ENCODE results near the gene COQ8A.
"Not testable (repeated sequence)": the region's sequence is repeated elsewhere in the genome, so short reads cannot be mapped to it uniquely, and the experiment has no call there.

Gene COQ8A

GRCh38 chr1:226915672-226915995, 24.5 kb upstream of the COQ8A start:
- Mint-ChIP-seq H3K27me3 (ENCODE audit: low read depth, poor library complexity) (peaks cover 3% of the 10 kb centered on the region), H3K4me1 (no peaks in the 10 kb centered on the region), H3K36me3 (ENCODE audit: low read depth) (no peaks in the 10 kb centered on the region), H3K4me3 (no peak overlapping the region), H3K9me3 (no peaks in the 10 kb centered on the region), H3K27ac (no peak overlapping the region)
- no peak for TF ChIP-seq CTCF (IDR thresholded peaks at IDR 0.05)
- DNase-seq: no peak

- H3K36me3 Mint-ChIP-seq (ENCODE audit: low read depth): no peaks in the 10 kb centered on the region
- H3K27me3 Mint-ChIP-seq (ENCODE audit: low read depth, poor library complexity): peaks cover 3% of the 10 kb centered on the region
- no peaks in the 10 kb centered on the region for H3K4me1 Mint-ChIP-seq
- no peak for DNase-seq
- no peak overlapping the region for H3K27ac Mint-ChIP-seq
- H3K4me3 Mint-ChIP-seq: no peak overlapping the region
- H3K9me3 Mint-ChIP-seq: no peaks in the 10 kb centered on the region
- TF ChIP-seq CTCF (IDR thresholded peaks at IDR 0.05): no peak
Observed at GRCh38 chr1:226916497-226916896, 23.6 kb upstream of the COQ8A start.

- Mint-ChIP-seq H3K9me3 (peaks cover 4% of the 10 kb centered on the region), H3K27me3 (ENCODE audit: low read depth, poor library complexity) (peaks cover 3% of the 10 kb centered on the region), H3K4me3 (no peak overlapping the region), H3K4me1 (no peaks in the 10 kb centered on the region), H3K27ac (no peak overlapping the region), H3K36me3 (ENCODE audit: low read depth) (no peaks in the 10 kb centered on the region)
- no peak for DNase-seq
- TF ChIP-seq CTCF (IDR thresholded peaks at IDR 0.05): no peak
Observed at GRCh38 chr1:226919587-226919986, 20.5 kb upstream of the COQ8A start.

GRCh38 chr1:226919995-226920394, 20.1 kb upstream of the COQ8A start:
- no peaks in the 10 kb centered on the region for H3K4me1 Mint-ChIP-seq

GRCh38 chr1:226920446-226920894, 19.6 kb upstream of the COQ8A start:
- no peak for DNase-seq
- TF ChIP-seq CTCF (IDR thresholded peaks at IDR 0.05): no peak
- Mint-ChIP-seq H3K4me3 (no peak overlapping the region), H3K9me3 (peaks cover 8% of the 10 kb centered on the region), H3K27ac (no peak overlapping the region), H3K36me3 (ENCODE audit: low read depth) (no peaks in the 10 kb centered on the region), H3K4me1 (no peaks in the 10 kb centered on the region), H3K27me3 (ENCODE audit: low read depth, poor library complexity) (peaks cover 9% of the 10 kb centered on the region)

More at GRCh38 chr1:226919995-226920394, 20.1 kb upstream of the COQ8A start:
- peaks cover 5% of the 10 kb centered on the region for H3K27me3 Mint-ChIP-seq (ENCODE audit: low read depth, poor library complexity)
- H3K9me3 Mint-ChIP-seq: peaks cover 4% of the 10 kb centered on the region
- DNase-seq: no peak
- TF ChIP-seq CTCF (IDR thresholded peaks at IDR 0.05): no peak
- H3K36me3 Mint-ChIP-seq (ENCODE audit: low read depth): no peaks in the 10 kb centered on the region
- no peak overlapping the region for H3K27ac Mint-ChIP-seq
- no peak overlapping the region for H3K4me3 Mint-ChIP-seq

GRCh38 chr1:226921504-226921903, 18.6 kb upstream of the COQ8A start:
- Mint-ChIP-seq H3K4me3 (no peak overlapping the region), H3K27me3 (ENCODE audit: low read depth, poor library complexity) (peaks cover 10% of the 10 kb centered on the region), H3K36me3 (ENCODE audit: low read depth) (peaks cover 2% of the 10 kb centered on the region), H3K27ac (no peak overlapping the region), H3K4me1 (no peaks in the 10 kb centered on the region), H3K9me3 (peaks cover 11% of the 10 kb centered on the region)
- DNase-seq: no peak
- TF ChIP-seq CTCF (IDR thresholded peaks at IDR 0.05): no peak

GRCh38 chr1:226929260-226930111, 10.6 kb upstream of the COQ8A start:
- H3K4me1 Mint-ChIP-seq; H3K4me3 Mint-ChIP-seq; H3K27me3 Mint-ChIP-seq (ENCODE audit: low read depth, poor library complexity); DNase-seq; H3K27ac Mint-ChIP-seq: not testable (repeated sequence)
- Mint-ChIP-seq H3K9me3 (peaks cover 54% of the 10 kb centered on the region), H3K36me3 (ENCODE audit: low read depth) (peaks cover 16% of the 10 kb centered on the region)
